ENCODE data around the gene ULK4.
"Not testable (repeated sequence)": the region's sequence is repeated elsewhere in the genome, so short reads cannot be mapped to it uniquely, and the experiment has no call there.

Gene ULK4

GRCh38 chr3:41690766-41691563, 270.9 kb downstream of the ULK4 start:
- no peak for DNase-seq (ENCODE audit: low read depth in 2 of 2)

GRCh38 chr3:41688595-41689380, 273.1 kb downstream of the ULK4 start:
- no peak for DNase-seq (ENCODE audit: low read depth in 2 of 2)

DNA sequence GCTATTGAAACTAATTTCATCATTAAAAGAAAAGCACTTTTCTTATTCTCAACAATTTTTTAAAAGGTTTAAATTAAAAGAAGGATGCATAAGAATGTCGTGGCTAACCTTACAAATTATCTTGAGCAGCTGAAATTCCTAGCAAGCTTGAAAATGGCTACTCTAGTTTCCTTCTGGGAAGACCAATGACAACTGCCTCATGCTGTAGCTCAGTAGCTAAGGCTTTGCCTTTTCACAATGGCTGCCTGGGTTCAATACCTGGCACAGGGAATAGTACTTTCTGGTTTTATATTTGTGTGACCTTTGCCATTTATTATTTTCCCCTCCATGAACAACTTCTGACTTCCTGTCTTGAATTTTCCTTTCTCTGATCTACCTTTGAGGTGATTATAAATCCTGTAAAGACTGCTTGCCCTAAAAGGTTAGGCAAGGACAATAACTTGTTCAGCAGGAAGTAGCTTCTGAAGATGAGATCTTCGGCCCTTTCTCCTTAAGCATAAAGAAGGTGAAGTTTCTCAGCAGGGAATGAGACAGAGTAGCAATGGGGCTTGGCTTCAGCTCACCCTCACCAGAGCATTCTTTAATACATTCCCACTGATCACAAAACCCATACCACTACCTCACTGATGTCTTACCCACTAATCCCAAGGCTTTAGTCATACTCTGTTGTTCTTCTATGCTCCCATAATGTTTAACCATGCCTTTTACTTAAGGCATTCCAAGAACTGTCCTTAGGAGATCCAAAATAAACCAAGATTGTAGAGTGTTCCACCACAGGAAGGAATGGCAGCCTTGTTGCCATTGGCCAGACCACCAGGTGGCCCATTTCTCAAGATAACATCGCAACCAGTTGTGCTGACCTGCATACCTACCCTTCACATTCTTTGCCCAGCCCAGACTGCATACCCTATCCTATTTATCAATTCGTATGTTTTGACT, 276.8 kb downstream of the ULK4 start:
- DNase-seq (ENCODE audit: low read depth in 2 of 2), result peak; percentile 24

DNA sequence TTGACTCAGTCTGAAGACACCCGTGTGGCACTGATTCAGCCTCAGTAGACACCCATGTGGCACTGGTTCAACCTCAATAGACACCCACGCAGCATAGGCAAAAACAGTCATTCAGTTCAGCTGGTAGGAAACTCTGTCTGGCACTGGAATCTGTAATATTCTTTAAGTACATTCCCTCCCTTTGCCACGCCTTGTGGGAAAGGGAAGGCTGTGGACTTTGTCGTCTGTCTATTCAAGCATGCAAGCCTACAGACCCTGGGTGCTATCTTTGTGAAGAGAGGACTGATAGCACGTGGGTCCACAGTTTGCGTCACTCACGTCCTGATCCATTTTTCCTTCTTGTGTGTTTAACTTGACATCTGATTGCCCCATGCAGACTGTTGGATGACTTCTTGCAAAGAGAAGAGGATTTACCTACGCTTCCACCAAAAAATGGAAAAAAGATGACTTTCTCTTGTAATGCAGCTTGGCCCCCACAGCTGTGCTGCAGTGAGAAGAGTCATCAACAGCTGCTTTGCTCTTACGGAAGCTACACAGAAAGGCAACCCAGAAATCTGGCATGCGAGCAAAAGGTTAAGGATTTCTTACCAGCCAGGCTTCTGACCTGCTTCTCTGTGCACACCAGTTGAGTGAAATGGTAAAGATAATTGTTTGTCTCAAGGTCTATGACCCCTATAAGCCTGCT, 278.1 kb downstream of the ULK4 start:
- DNase-seq (ENCODE audit: low read depth in 2 of 2), result no peak

GRCh38 chr3:41682996-41683395, 278.9 kb downstream of the ULK4 start:
- DNase-seq (ENCODE audit: low read depth in 2 of 2), result peak; percentile 75

DNA sequence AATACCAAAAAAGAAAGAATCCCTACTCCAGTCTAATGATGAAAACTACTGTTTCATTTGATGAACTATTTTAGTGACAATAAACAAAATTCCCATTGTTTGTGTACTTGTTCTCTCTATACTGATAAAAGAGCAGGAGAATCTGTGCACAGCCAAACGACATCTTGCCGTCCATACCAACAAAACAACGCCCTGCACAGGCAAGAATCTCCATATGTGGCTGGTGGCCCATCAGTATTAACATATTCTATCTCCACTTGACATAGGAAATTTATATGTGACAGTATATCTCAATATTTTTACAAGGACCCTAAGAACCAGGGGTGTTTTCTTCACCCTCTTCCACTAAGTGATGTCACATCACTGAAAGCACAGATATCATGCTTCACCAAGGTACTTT, 279.5 kb downstream of the ULK4 start:
- DNase-seq (ENCODE audit: low read depth in 2 of 2), result no peak

- DNase-seq (ENCODE audit: low read depth in 2 of 2), result peak; percentile 93 to 95
Measured at GRCh38 chr3:41681479-41681878, 280.4 kb downstream of the ULK4 start.

- peak; percentile 45 to 52 for DNase-seq (ENCODE audit: low read depth in 2 of 2)
Measured at GRCh38 chr3:41679374-41679773, 282.5 kb downstream of the ULK4 start.

GRCh38 chr3:41675102-41675501, 286.8 kb downstream of the ULK4 start:
- not testable (repeated sequence) for DNase-seq (ENCODE audit: low read depth in 2 of 2)

DNA sequence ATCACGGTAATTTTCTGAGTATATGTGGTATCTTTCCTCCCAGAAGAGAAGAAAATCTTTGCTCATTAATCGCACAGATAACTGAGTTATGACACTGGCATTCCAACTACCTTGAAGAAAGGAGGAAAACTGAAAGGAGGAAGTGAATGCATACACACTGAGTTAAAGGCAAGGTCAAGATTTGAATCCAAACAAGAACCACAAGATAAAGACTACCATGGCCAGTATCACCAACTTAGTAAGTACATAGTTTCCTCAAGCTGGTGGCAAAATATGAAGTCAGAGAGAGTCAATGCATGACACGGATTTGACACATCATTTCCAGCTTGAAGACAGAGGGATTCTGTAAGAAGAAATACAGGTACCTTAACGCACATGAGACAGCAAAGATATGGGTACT, 287.5 kb downstream of the ULK4 start:
- no peak for DNase-seq (ENCODE audit: low read depth in 2 of 2)

GRCh38 chr3:41673650-41674049, 288.3 kb downstream of the ULK4 start:
- peak; percentile 26 to 29 for DNase-seq (ENCODE audit: low read depth in 2 of 2)

DNA sequence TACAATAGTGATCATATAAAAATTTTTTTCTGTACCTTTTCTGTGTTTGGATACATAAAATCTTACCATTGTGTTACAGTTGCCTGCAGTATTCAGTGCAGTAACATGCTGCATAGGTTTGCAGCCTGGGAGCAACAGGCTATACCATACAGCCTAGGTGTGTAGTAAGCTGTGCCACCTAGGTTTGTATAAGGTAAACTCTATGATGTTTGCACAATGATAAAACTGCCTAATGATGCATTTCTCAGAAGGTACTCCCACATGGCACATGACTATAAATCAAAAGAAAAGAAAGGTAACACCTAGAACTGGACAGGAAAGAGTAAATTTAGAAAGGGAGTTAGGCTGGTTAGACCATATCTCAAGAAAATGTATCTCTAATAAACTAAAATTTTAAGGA, 293.5 kb downstream of the ULK4 start:
- no peak for DNase-seq (ENCODE audit: low read depth in 2 of 2)

DNA sequence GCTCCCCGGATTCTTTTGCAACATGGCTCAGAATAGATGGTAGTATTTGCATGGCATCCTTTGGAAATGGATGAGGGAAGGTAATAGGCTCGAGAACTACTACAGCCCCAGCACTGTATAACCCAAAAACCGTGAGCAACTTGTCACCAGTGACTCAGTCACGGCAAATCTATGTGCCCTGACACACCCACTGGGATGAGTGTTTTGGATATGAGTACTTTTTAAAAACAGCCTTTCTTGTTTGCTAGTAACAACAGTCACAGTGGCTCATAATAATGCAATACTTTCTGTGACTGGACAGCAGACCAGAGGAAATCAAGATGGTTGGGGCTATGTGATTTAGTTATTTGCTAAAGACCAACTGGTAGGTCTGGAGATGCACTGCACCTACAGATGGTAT, 299.6 kb downstream of the ULK4 start:
- no peak for DNase-seq (ENCODE audit: low read depth in 2 of 2)

- DNase-seq (ENCODE audit: low read depth in 2 of 2), result no peak
Measured at GRCh38 chr3:41661796-41662195, 300.1 kb downstream of the ULK4 start.

GRCh38 chr3:41660510-41660909, 301.4 kb downstream of the ULK4 start:
- DNase-seq (ENCODE audit: low read depth in 2 of 2), result no peak

DNA sequence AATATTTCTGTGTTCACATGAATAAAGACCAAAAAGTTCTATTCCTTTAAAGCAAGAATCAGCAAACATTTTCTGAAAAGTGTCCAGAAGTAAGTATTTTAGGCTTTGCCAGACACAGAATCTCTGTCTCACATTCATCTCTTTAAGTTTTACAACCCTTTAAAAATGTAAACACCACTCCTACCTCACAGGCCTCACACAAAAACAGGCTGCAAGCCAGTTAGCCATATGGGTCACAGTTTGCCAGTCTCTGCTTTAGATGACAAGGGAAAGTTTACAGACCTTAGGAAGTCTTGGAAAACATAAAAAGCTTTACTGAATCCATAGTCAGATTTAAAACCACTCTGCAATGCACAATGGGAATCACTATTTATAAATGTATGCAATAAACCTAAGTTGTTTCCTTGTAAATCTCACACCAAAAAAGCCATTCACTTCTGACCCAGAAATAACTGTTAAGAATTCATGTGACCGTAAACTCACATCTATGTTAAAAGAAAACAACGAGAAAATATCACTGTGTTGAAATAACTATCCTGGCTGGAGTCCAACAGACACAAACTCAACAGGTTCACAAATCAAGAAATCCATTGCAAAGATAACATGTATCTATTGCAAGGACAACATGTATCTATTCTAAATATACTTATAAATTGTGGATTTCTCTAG, 308.2 kb downstream of the ULK4 start:
- DNase-seq (ENCODE audit: low read depth in 2 of 2), result no peak

DNA sequence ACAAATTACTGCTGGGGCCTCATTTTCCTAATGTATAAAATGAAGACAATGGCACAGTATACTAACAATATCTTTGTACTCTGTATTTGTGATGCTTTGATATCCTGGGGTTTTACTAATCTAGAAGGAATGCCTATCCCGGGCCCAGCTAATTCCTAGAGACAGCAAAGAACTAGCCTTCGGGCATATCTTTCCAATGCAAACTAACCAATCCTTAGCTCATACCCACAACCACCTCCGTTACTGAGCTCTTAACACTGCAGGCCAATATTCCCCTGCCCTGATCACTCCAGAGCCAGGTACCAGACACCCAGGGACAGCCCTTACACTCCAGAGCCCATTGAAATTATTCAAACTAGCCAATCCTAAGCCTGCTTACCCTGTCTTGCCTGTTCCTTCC, 309.0 kb downstream of the ULK4 start:
- DNase-seq (ENCODE audit: low read depth in 2 of 2), result no peak

GRCh38 chr3:41652506-41652905, 309.4 kb downstream of the ULK4 start:
- no peak for DNase-seq (ENCODE audit: low read depth in 2 of 2)

DNA sequence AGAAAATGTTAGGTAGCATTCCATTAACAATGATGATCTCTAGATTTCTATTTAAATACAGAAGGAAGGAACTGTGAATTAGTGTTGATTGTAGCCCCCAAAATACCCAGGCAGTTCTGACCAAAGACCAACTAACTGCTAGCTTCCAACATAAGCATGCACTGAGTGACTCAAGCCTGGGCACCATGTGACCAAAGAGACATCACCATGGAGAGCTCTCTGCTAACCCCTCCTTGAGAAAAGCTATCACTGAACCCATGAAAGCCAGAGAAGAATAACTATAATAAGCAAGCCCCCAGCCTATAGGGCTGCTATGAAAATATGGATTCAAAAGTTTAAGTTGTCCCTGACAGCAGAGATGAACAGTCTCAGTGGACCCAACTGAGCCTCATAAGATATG, 310.2 kb downstream of the ULK4 start:
- no peak for DNase-seq (ENCODE audit: low read depth in 2 of 2)

- DNase-seq (ENCODE audit: low read depth in 2 of 2), result no peak
Measured at GRCh38 chr3:41650406-41650805, 311.5 kb downstream of the ULK4 start.
